Measurements from ENCODE around the gene NDUFS3.

DNA sequence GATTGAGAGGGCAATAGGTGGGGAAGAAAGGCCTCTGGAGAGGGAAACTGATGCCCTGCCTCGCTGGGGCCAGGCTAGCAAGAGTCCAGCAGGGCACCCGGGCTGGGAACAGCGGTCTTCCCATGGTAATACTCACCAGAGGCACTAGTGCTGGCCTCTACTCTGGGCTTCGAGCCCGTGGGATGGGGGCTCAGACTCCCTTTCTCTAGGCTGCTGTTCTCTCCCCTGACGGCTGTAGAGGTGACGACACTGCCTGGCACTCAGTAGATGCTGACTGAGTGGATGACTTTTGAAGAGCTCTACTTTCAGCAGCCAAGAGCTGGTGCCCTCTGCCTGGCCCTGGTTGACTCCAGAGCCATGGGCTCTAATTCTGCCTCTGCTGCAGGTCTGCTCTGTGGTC, 16.2 kb downstream of the NDUFS3 start:
- TF ChIP-seq POLR2A (IDR thresholded peaks at IDR 0.05): no peak
- TF ChIP-seq, protein P1, sequence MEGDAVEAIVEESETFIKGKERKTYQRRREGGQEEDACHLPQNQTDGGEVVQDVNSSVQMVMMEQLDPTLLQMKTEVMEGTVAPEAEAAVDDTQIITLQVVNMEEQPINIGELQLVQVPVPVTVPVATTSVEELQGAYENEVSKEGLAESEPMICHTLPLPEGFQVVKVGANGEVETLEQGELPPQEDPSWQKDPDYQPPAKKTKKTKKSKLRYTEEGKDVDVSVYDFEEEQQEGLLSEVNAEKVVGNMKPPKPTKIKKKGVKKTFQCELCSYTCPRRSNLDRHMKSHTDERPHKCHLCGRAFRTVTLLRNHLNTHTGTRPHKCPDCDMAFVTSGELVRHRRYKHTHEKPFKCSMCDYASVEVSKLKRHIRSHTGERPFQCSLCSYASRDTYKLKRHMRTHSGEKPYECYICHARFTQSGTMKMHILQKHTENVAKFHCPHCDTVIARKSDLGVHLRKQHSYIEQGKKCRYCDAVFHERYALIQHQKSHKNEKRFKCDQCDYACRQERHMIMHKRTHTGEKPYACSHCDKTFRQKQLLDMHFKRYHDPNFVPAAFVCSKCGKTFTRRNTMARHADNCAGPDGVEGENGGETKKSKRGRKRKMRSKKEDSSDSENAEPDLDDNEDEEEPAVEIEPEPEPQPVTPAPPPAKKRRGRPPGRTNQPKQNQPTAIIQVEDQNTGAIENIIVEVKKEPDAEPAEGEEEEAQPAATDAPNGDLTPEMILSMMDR (IDR thresholded peaks at IDR 0.05): no peak
- no peak for TF ChIP-seq EP300 (IDR thresholded peaks at IDR 0.05)
- no peak for TF ChIP-seq POLR2AphosphoS5 (IDR thresholded peaks at IDR 0.05)
